Endothelial cell of umbilical vein (primary cell): ENCODE measurements around the gene GNA12.

Experiments
- CTCF ChIP-seq, 2 donors: IDR thresholded peaks; 1 replicate in 1 of 2; 2 replicates in 1 of 2; pipeline ENCODE4 v1.5.1; 2011; ENCODE audit warnings: low read length in 2 of 2, mild to moderate bottlenecking in 2 of 2, moderate library complexity in 2 of 2, control low read depth in 1 of 2, inconsistent platforms in 1 of 2, low read depth in 1 of 2; ENCODE audit not compliant: insufficient read depth in 1 of 2; ENCODE audit errors: extremely low read depth in 1 of 2
- EZH2 ChIP-seq: IDR thresholded peaks from 2 replicates; pipeline ENCODE4 v1.6.1; 2012; ENCODE audit warnings: borderline replicate concordance, low read depth, mild to moderate bottlenecking, moderate library complexity, low read length, inconsistent platforms; ENCODE audit not compliant: severe bottlenecking
- JUN ChIP-seq: IDR thresholded peaks from 2 replicates; pipeline ENCODE4 v1.6.1; 2011; ENCODE audit warnings: borderline replicate concordance, low read depth; ENCODE audit not compliant: insufficient read length, insufficient read depth
- MYC ChIP-seq: IDR thresholded peaks from one replicate; pipeline ENCODE4 v1.6.1; 2011; ENCODE audit warnings: mild to moderate bottlenecking, low read depth, low read length
- POLR2A ChIP-seq: IDR thresholded peaks from 2 replicates; pipeline ENCODE4 v1.6.1; 2012; ENCODE audit warnings: low read depth, mild to moderate bottlenecking, control low read depth, low read length
- POLR2AphosphoS5 ChIP-seq: IDR thresholded peaks from 2 replicates; pipeline ENCODE4 v1.6.1; 2012; ENCODE audit warnings: low read depth, mild to moderate bottlenecking, control low read depth, low read length, moderate library complexity; ENCODE audit not compliant: insufficient read depth

GRCh38 chr7:2795906-2796305, 48.2 kb downstream of the GNA12 start:
- no peak for TF ChIP-seq POLR2AphosphoS5
- TF ChIP-seq CTCF (IDR thresholded peaks at IDR 0.05; ENCODE audit: extremely low read depth in 1 of 2, insufficient read depth in 1 of 2, low read depth in 1 of 2, low read length in 2 of 2) = no peak
- no peak for TF ChIP-seq EZH2
- no peak for TF ChIP-seq POLR2A
- no peak for TF ChIP-seq MYC
- TF ChIP-seq JUN = no peak
